Measurements from ENCODE around the gene ACBD6. TPM values are rescaled to one million over a fixed set of nuclear protein-coding genes. Genes with fewer than 3 reads are reported as not detected.

Gene ACBD6
- total RNA-seq, 1 experiment from 2014 or later: 63.7 TPM

- peaks cover 6% of the 10 kb centered on the region for H3K36me3 ChIP-seq (ENCODE audit: insufficient read depth, low read length, poor library complexity, severe bottlenecking)
- H3K4me3 ChIP-seq (ENCODE audit: low read depth, low read length, poor library complexity, severe bottlenecking): no peak overlapping the region
- CTCF ChIA-PET: no interaction called here
- no peak overlapping the region for H3K27ac ChIP-seq (ENCODE audit: low read depth, low read length, poor library complexity, severe bottlenecking)
- POLR2A ChIA-PET (ENCODE audit: low non-redundant PET): no interaction called here
- no peaks in the 10 kb centered on the region for H3K4me1 ChIP-seq (ENCODE audit: insufficient read depth, low read length, poor library complexity, severe bottlenecking)
- intact Hi-C loops (cut with micrococcal nuclease; ENCODE audit: unreplicated experiment): no loop called here
- no peaks in the 10 kb centered on the region for H3K27me3 ChIP-seq (replicated peaks; ENCODE audit: insufficient read depth, low read depth, low read length, poor library complexity)
- no peak for DNase-seq (ENCODE audit: low spot score)
- no peak for TF ChIP-seq CTCF (conservative IDR thresholded peaks at IDR 0.05; ENCODE audit: low read depth, low read length)
- no peak for TF ChIP-seq EZH2 (IDR thresholded peaks at IDR 0.05; ENCODE audit: borderline replicate concordance, low read depth, low read length, poor library complexity, severe bottlenecking)
- H3K9me3 ChIP-seq (ENCODE audit: low read depth, low read length, poor library complexity, severe bottlenecking): peaks cover 24% of the 10 kb centered on the region
- no TSS peak for BruUV-seq (replicated peaks)
Observed at GRCh38 chr1:180376800-180377199, 125.6 kb downstream of the ACBD6 start.

GRCh38 chr1:180376253-180376652 lies 126.1 kb downstream of the ACBD6 start:
- intact Hi-C loops (cut with micrococcal nuclease; ENCODE audit: unreplicated experiment): no loop called here
- no TSS peak for BruUV-seq (replicated peaks)
- DNase-seq (ENCODE audit: low spot score): no peak
- Histone ChIP-seq H3K4me3 (ENCODE audit: low read depth, low read length, poor library complexity, severe bottlenecking) (no peak overlapping the region), H3K27ac (ENCODE audit: low read depth, low read length, poor library complexity, severe bottlenecking) (no peak overlapping the region), H3K27me3 (replicated peaks; ENCODE audit: insufficient read depth, low read depth, low read length, poor library complexity) (no peaks in the 10 kb centered on the region), H3K36me3 (ENCODE audit: insufficient read depth, low read length, poor library complexity, severe bottlenecking) (peaks cover 6% of the 10 kb centered on the region), H3K4me1 (ENCODE audit: insufficient read depth, low read length, poor library complexity, severe bottlenecking) (no peaks in the 10 kb centered on the region), H3K9me3 (ENCODE audit: low read depth, low read length, poor library complexity, severe bottlenecking) (peaks cover 24% of the 10 kb centered on the region)
- TF ChIP-seq EZH2 (IDR thresholded peaks at IDR 0.05; ENCODE audit: borderline replicate concordance, low read depth, low read length, poor library complexity, severe bottlenecking) (no peak), CTCF (conservative IDR thresholded peaks at IDR 0.05; ENCODE audit: low read depth, low read length) (no peak)
- CTCF ChIA-PET: interaction anchor here (0.6 kb wide), 1 partner anchor 87 kb away, joined by 3 read pairs; no protein-coding TSS in a partner anchor
- POLR2A ChIA-PET (ENCODE audit: low non-redundant PET): no interaction called here

DNA sequence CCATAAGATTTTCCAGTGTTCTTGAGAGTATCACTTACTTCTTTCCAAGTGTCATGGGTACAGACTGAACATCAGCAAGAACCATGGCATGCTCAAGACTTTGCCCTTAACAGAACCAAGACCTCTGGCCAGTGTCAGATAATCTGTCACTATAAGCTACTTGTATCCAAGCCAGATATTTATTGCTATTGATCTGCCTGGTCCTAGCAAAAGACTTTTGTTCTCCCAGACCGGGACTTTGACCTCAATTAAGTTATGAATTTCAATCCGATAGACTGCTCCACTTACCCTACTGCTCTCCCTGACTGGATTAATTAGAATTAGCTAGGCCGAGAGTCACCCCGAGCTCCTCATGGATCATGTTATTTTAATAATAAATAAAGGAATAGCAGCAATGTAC lies 129.6 kb downstream of the ACBD6 start:
- Histone ChIP-seq H3K4me1 (ENCODE audit: insufficient read depth, low read length, poor library complexity, severe bottlenecking) (no peaks in the 10 kb centered on the region), H3K36me3 (ENCODE audit: insufficient read depth, low read length, poor library complexity, severe bottlenecking) (no peaks in the 10 kb centered on the region), H3K27ac (ENCODE audit: low read depth, low read length, poor library complexity, severe bottlenecking) (no peak overlapping the region), H3K4me3 (ENCODE audit: low read depth, low read length, poor library complexity, severe bottlenecking) (no peak overlapping the region), H3K27me3 (replicated peaks; ENCODE audit: insufficient read depth, low read depth, low read length, poor library complexity) (no peaks in the 10 kb centered on the region), H3K9me3 (ENCODE audit: low read depth, low read length, poor library complexity, severe bottlenecking) (no peaks in the 10 kb centered on the region)
- POLR2A ChIA-PET (ENCODE audit: low non-redundant PET): no interaction called here
- TF ChIP-seq EZH2 (IDR thresholded peaks at IDR 0.05; ENCODE audit: borderline replicate concordance, low read depth, low read length, poor library complexity, severe bottlenecking) (no peak), CTCF (conservative IDR thresholded peaks at IDR 0.05; ENCODE audit: low read depth, low read length) (no peak)
- no TSS peak for BruUV-seq (replicated peaks)
- CTCF ChIA-PET: no interaction called here
- intact Hi-C loops (cut with micrococcal nuclease; ENCODE audit: unreplicated experiment): no loop called here
- DNase-seq (ENCODE audit: low spot score): no peak
